H1 (cell line): ENCODE measurements around the gene RPL28. TPM values are rescaled to one million over a fixed set of nuclear protein-coding genes. Genes with fewer than 3 reads are reported as not detected.

ENCODE experiments used
- CTCF ChIA-PET: fragments of 300-600 bp; sonication (Branson Sonifier 250); formaldehyde crosslinking; loops from one replicate; lab custom pipeline; 2021; ENCODE audit not compliant: partially characterized antibody; lab: Charles Lee
- POLR2A ChIA-PET: fragments of 300-600 bp; sonication (Branson Sonifier 250); formaldehyde crosslinking; loops from one replicate; lab custom pipeline; 2021; ENCODE audit warnings: inconsistent platforms; ENCODE audit not compliant: partially characterized antibody; lab: Charles Lee
- DNase-seq, 2 experiments: peaks; one replicate each; pipeline versions ENCODE4 v3.0.0 to v3.0.0-alpha.2; 2010 to 2022; ENCODE audit warnings: low spot score in 2 of 2, low read depth in 1 of 2, mixed read lengths in 1 of 2
- FAIRE-seq: peaks from 2 replicates; lab custom pipeline; 2011; peaks lifted over from hg19 to GRCh38; lab: Jason Lieb, UNC
- H2AFZ ChIP-seq: 2 replicates; pipeline ENCODE4 v1.8.1; 2012; ENCODE audit warnings: low read length, inconsistent platforms
- H2AK5ac ChIP-seq: 2 replicates; pipeline ENCODE4 v1.6.1; 2013; ENCODE audit warnings: low read depth, low read length
- H2BK120ac ChIP-seq: replicated peaks from 2 replicates; pipeline ENCODE3; 2013; ENCODE audit warnings: low read depth, low read length, inconsistent platforms
- H2BK12ac ChIP-seq: 2 replicates; pipeline ENCODE4 v1.6.1; 2013; ENCODE audit warnings: low read depth, low read length
- H2BK15ac ChIP-seq: 2 replicates; pipeline ENCODE4 v1.6.1; 2013; ENCODE audit warnings: low read length
- H2BK20ac ChIP-seq: 2 replicates; pipeline ENCODE4 v1.6.1; 2013; ENCODE audit warnings: low read length
- H2BK5ac ChIP-seq: 2 replicates; pipeline ENCODE4 v1.6.1; 2013; ENCODE audit warnings: low read depth, low read length
- H3K14ac ChIP-seq: 2 replicates; pipeline ENCODE4 v1.6.1; 2013; ENCODE audit warnings: inconsistent platforms; ENCODE audit not compliant: insufficient read length
- H3K18ac ChIP-seq: 2 replicates; pipeline ENCODE4 v1.6.1; 2013; ENCODE audit warnings: low read length; ENCODE audit errors: extremely low read depth
- H3K23ac ChIP-seq: 2 replicates; pipeline ENCODE4 v1.6.1; 2013; ENCODE audit warnings: inconsistent platforms; ENCODE audit not compliant: insufficient read length
- H3K23me2 ChIP-seq: 2 replicates; pipeline ENCODE4 v1.6.1; 2013; ENCODE audit warnings: low read depth, low read length
- H3K27ac ChIP-seq: 2 replicates; pipeline ENCODE4 v1.6.1; 2011; ENCODE audit warnings: low read depth, low read length, inconsistent platforms
- H3K27me3 ChIP-seq, 4 experiments: replicated peaks in 1 of 4; 1 replicate in 1 of 4; 2 replicates in 3 of 4; pipeline versions ENCODE4 v1.6.1 to v1.8.1; 2011 to 2013; ENCODE audit warnings: low read length in 3 of 4, mild to moderate bottlenecking in 3 of 4, inconsistent platforms in 2 of 4, mixed read lengths in 2 of 4, moderate library complexity in 1 of 4; ENCODE audit not compliant: control insufficient read depth in 3 of 4, insufficient read depth in 3 of 4; ENCODE audit errors: extremely low read depth in 1 of 4
- H3K36me3 ChIP-seq, 4 experiments: 2 replicates each; pipeline versions ENCODE4 v1.6.1 to v1.8.1; 2011 to 2013; ENCODE audit warnings: mild to moderate bottlenecking in 4 of 4, low read length in 3 of 4, moderate library complexity in 2 of 4, control low read depth in 1 of 4, inconsistent platforms in 1 of 4; ENCODE audit not compliant: insufficient read depth in 4 of 4, control insufficient read depth in 2 of 4
- H3K4ac ChIP-seq: replicated peaks from 2 replicates; pipeline ENCODE3; 2013; ENCODE audit warnings: low read length, low read depth, mixed read lengths, inconsistent platforms; ENCODE audit not compliant: insufficient read length
- H3K4me1 ChIP-seq, 4 experiments: replicated peaks in 1 of 4; 1 replicate in 1 of 4; 2 replicates in 3 of 4; pipeline versions ENCODE4 v1.6.1 to v1.8.1; 2011 to 2013; ENCODE audit warnings: low read length in 3 of 4, inconsistent platforms in 2 of 4, mixed read lengths in 1 of 4; ENCODE audit not compliant: insufficient read depth in 4 of 4, control insufficient read depth in 3 of 4
- H3K4me2 ChIP-seq, 2 experiments: 2 replicates each; pipeline versions ENCODE4 v1.6.1 to v1.8.1; 2011 to 2013; ENCODE audit warnings: low read depth in 2 of 2, low read length in 2 of 2, control low read depth in 1 of 2, inconsistent platforms in 1 of 2, mild to moderate bottlenecking in 1 of 2; ENCODE audit not compliant: insufficient read depth in 1 of 2
- H3K4me3 ChIP-seq, 4 experiments: fragments of 200-600, 300-600 bp in 1 of 4; sonication (generic), shearing (Covaris generic), sonication (Bioruptor Twin) in 1 of 4; 2 replicates each; pipeline versions ENCODE4 v1.5.1 to v1.8.1; 2011 to 2016; ENCODE audit warnings: low read length in 4 of 4, low read depth in 3 of 4, control low read depth in 2 of 4, inconsistent platforms in 2 of 4, mild to moderate bottlenecking in 2 of 4, mixed read lengths in 1 of 4, moderate library complexity in 1 of 4; ENCODE audit not compliant: insufficient read depth in 2 of 4; ENCODE audit errors: extremely low read depth in 1 of 4
- H3K56ac ChIP-seq: replicated peaks from 2 replicates; pipeline ENCODE3; 2013; ENCODE audit warnings: low read depth, mild to moderate bottlenecking, mixed read lengths, low read length, inconsistent platforms; ENCODE audit not compliant: insufficient read length
- H3K79me1 ChIP-seq: 2 replicates; pipeline ENCODE4 v1.6.1; 2013; ENCODE audit warnings: low read depth, low read length, control low read depth
- H3K79me2 ChIP-seq, 2 experiments: 2 replicates each; pipeline versions ENCODE4 v1.6.1 to v1.8.1; 2012 to 2013; ENCODE audit warnings: low read length in 2 of 2, mild to moderate bottlenecking in 2 of 2, inconsistent platforms in 1 of 2; ENCODE audit not compliant: insufficient read depth in 2 of 2, control insufficient read depth in 1 of 2
- H3K9ac ChIP-seq, 4 experiments: replicated peaks in 1 of 4; 1 replicate in 1 of 4; 2 replicates in 3 of 4; pipeline versions ENCODE4 v1.6.1 to v1.8.1; 2011 to 2013; ENCODE audit warnings: low read depth in 3 of 4, low read length in 3 of 4, control low read depth in 2 of 4, mild to moderate bottlenecking in 2 of 4, moderate library complexity in 2 of 4, inconsistent platforms in 1 of 4; ENCODE audit errors: extremely low read depth in 1 of 4
- H3K9me3 ChIP-seq, 2 experiments: 2 replicates each; pipeline versions ENCODE4 v1.6.1 to v1.8.1; 2012 to 2013; ENCODE audit warnings: mild to moderate bottlenecking in 2 of 2, moderate library complexity in 2 of 2, control low read depth in 1 of 2, inconsistent platforms in 1 of 2, low read depth in 1 of 2, low read length in 1 of 2, mixed read lengths in 1 of 2; ENCODE audit not compliant: insufficient read depth in 2 of 2
- H4K20me1 ChIP-seq, 2 experiments: replicated peaks in 1 of 2; 2 replicates each; pipeline versions ENCODE3 to v1.8.1; 2011 to 2013; ENCODE audit warnings: inconsistent platforms in 2 of 2, low read length in 2 of 2, mild to moderate bottlenecking in 1 of 2; ENCODE audit not compliant: insufficient read depth in 2 of 2, control insufficient read depth in 1 of 2
- H4K5ac ChIP-seq: 2 replicates; pipeline ENCODE4 v1.6.1; 2013; ENCODE audit warnings: low read length, low read depth, mixed read lengths, inconsistent platforms; ENCODE audit not compliant: insufficient read length
- H4K8ac ChIP-seq: 2 replicates; pipeline ENCODE4 v1.8.0; 2013; ENCODE audit warnings: mild to moderate bottlenecking, moderate library complexity, low read length, inconsistent platforms; ENCODE audit not compliant: insufficient read depth; ENCODE audit errors: extremely low read depth
- H4K91ac ChIP-seq: replicated peaks from 2 replicates; pipeline ENCODE3; 2013; ENCODE audit warnings: low read length, mixed read lengths, inconsistent platforms; ENCODE audit not compliant: insufficient read length
- HDAC6 ChIP-seq: IDR thresholded peaks from one replicate; pipeline ENCODE4 v1.7.1; 2012; ENCODE audit warnings: low read depth, mild to moderate bottlenecking, inconsistent platforms, low read length, moderate library complexity
- JUN ChIP-seq: IDR thresholded peaks from 2 replicates; pipeline ENCODE4 v1.6.1; 2011; ENCODE audit warnings: low read depth, mild to moderate bottlenecking, improper control_type of control experiment, low read length
- KDM4A ChIP-seq: IDR thresholded peaks from one replicate; pipeline ENCODE4 v1.7.1; 2012; ENCODE audit warnings: low read depth, mild to moderate bottlenecking, moderate library complexity, low read length, inconsistent platforms; ENCODE audit not compliant: severe bottlenecking
- MAFK ChIP-seq: IDR thresholded peaks from 2 replicates; pipeline ENCODE4 v1.6.1; 2012; ENCODE audit warnings: low read depth, mild to moderate bottlenecking, improper control_type of control experiment, low read length
- POLR2AphosphoS5 ChIP-seq: IDR thresholded peaks from 2 replicates; pipeline ENCODE4 v1.6.1; 2011; ENCODE audit warnings: low read depth, low read length
- ZNF274 ChIP-seq: IDR thresholded peaks from 2 replicates; pipeline ENCODE4 v1.7.0; 2012; ENCODE audit warnings: low read length, borderline replicate concordance; ENCODE audit errors: extremely low read depth
- WGBS, 2 experiments: shearing (Covaris generic) in 1 of 2; methylation state at CpG; one replicate each; pipeline versions ENCODE4 v1.1.6 to v1.1.7; 2013 to 2015; ENCODE audit warnings: low lambda C conversion rate in 2 of 2, mixed read lengths in 2 of 2, inconsistent platforms in 1 of 2, low coverage in 1 of 2, missing lambda C conversion rate in 1 of 2; ENCODE audit not compliant: insufficient replicate concordance in 2 of 2, insufficient coverage in 1 of 2, insufficient read length in 1 of 2; ENCODE audit errors: extremely low coverage in 1 of 2, missing lambda C conversion rate in 1 of 2; 5-methylcytosine and 5-hydroxymethylcytosine counted together
- polyA plus RNA-seq, 7 experiments: library from polyadenylated mRNA; depleted of rRNA in 3 of 7; stranded (reverse) in 5 of 7; unstranded in 2 of 7; fragments of >200 nt in 5 of 7; fragments of 200-250 nt in 2 of 7; gene quantifications; 1 replicate in 5 of 7; 2 replicates in 1 of 7; 4 replicates in 1 of 7; pipeline versions ENCODE4 v1.2.1 to v1.2.3, GENCODE V29; 2011 to 2013; ENCODE audit warnings: missing spikeins in 2 of 7, mixed read lengths in 2 of 7
- total RNA-seq: library from RNA; stranded (reverse); fragmentation: NEBNext Ultra II Directional; extraction: Animal tissue kit (Norgen Biotek cat#: 25700); gene quantifications from 2 replicates; pipeline ENCODE4 v1.2.1, GENCODE V29; 2021

RPL28 gene
- total and polyA plus RNA-seq, 2 of the 8 experiments (the other 6 are each of a cell fraction or from before 2014, with no cell fraction given) = 2,123 to 8,402 TPM

DNA sequence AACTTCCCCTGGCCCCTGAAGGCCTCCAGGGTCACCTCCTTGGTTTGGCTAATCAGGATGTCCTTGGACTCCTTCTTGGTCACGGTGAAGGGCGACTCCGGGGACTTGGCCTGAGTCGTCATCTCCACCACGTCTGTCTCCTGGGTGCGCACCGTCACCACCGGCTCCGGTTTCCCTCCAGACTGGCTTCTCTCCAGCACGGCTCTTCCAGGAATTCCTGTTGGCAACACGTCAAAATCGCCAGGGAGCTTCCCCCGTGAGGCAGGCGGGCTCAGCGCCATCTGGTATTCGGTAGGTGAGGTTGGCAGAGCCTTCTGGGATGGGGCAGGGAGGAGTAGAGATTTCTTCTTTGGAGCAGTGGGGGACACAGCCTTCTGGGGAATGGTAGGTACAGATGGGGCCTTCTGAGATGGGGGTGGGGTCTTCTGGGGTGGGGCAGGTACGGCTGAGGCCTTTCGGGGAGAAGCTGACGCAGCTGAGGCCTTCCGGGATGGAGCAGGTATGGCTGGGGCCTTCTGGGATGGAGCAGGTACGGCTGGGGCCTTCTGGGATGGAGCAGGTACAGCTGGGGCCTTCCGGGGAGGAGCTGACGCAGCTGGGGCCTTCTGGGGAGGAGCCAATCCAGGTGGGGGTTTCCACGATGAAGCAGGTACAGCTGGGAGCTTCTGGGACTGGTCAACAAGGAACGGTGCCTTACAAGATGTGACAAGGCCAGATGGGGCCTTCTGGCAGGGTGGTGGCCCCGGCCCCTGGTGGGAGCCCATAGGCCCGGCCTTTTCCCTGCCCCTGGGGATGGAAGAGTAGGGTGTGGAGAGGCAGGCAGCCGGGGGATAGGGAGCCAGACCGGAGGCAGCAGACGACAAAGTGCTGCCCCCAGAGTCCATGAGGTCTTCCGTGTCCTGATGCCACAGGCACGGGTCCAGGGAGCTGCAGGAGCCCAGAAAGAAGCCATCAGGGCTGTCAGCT lies 26.5 kb upstream of the RPL28 start:
- no peak overlapping the region for H3K56ac ChIP-seq
- peaks cover 0 to 1% of the 10 kb centered on the region in 2 experiments for H4K20me1 ChIP-seq
- no peak overlapping the region for H2BK120ac ChIP-seq
- peak overlapping the region; percentile 61; the same call in 1 of the 2 replicates for H2BK15ac ChIP-seq
- H2AK5ac ChIP-seq = no peak overlapping the region
- ChIA-PET POLR2A (interaction anchor here (0.6 to 6.1 kb wide), 14 partner anchors 9 to 288 kb away, joined by 3 to 30 read pairs (median 3); partner anchors contain the start of genes CCDC106, DNAAF3, TMEM238 and UBE2S), CTCF (interaction anchor here (0.6 to 2.0 kb wide), 10 partner anchors 10 to 114 kb away, joined by 3 to 5 read pairs (median 4); partner anchors contain the start of gene TMEM238)
- H3K36me3 ChIP-seq = no peaks in the 10 kb centered on the region
- peaks cover 2 to 30% (median 25%) of the 10 kb centered on the region in 4 experiments for H3K27me3 ChIP-seq
- H3K4ac ChIP-seq = no peak overlapping the region
- H2BK20ac ChIP-seq = peak overlapping the region; percentile 32; the same call in 1 of the 2 replicates
- DNase-seq = no peak
- H4K8ac ChIP-seq = peak overlapping the region; percentile 21; the same call in 1 of the 2 replicates
- H3K79me2 ChIP-seq = no peaks in the 10 kb centered on the region
- H3K9me3 ChIP-seq = no peaks in the 10 kb centered on the region
- no peak overlapping the region for H3K27ac ChIP-seq
- H3K23me2 ChIP-seq = peaks cover 3% of the 10 kb centered on the region; the same call in 1 of the 2 replicates
- no peak overlapping the region for H4K5ac ChIP-seq
- no peak overlapping the region for H3K23ac ChIP-seq
- WGBS, 2 experiments = 92% methylated on average over 27 of the region's 32 CpGs; no CpG with 5 or more reads in 1 of the 2 experiments
- H3K18ac ChIP-seq = no peak overlapping the region
- no peak overlapping the region for H2AFZ ChIP-seq
- H3K9ac ChIP-seq = no peak overlapping the region
- no peak overlapping the region for H2BK5ac ChIP-seq
- H3K79me1 ChIP-seq = no peaks in the 10 kb centered on the region
- no peak overlapping the region for H4K91ac ChIP-seq
- no peak overlapping the region for H3K4me3 ChIP-seq
- peaks cover 0 to 9% (median 7%) of the 10 kb centered on the region in 4 experiments; a peak in 6 of 7 replicates for H3K4me1 ChIP-seq
- no peak overlapping the region for H3K14ac ChIP-seq
- H2BK12ac ChIP-seq = 0 out of 2 replicates have a peak overlapping the region, but pooled peaks have one; percentile 17
- no peak overlapping the region for H3K4me2 ChIP-seq
- FAIRE-seq = no peak
- TF ChIP-seq JUN (no peak), HDAC6 (no peak), MAFK (no peak), ZNF274 (no peak), KDM4A (no peak), POLR2AphosphoS5 (no peak)
